SU-DHL-6 (cell line): Measurements from ENCODE around the gene TXNDC5.

Source experiments
- H2AFZ ChIP-seq: fragments of 200-600 bp; sonication (generic); 2 replicates; pipeline ENCODE4 v1.6.1; 2014; ENCODE audit warnings: low read depth, mild to moderate bottlenecking, moderate library complexity, mixed read lengths, antibody characterized with exemption, low read length; ENCODE audit not compliant: severe bottlenecking
- H3F3A ChIP-seq: fragments of 200-600 bp; shearing (Covaris generic); 2 replicates; pipeline ENCODE4 v1.6.0; 2016; ENCODE audit warnings: antibody characterized with exemption, mild to moderate bottlenecking; ENCODE audit not compliant: insufficient read depth
- H3K27ac ChIP-seq: fragments of 200-600 bp; sonication (generic); 2 replicates; pipeline ENCODE4 v1.5.1; 2016; ENCODE audit warnings: low read depth, mild to moderate bottlenecking, low read length, moderate library complexity, mixed read lengths
- H3K27me3 ChIP-seq: fragments of 200-600 bp; sonication (generic), shearing (Covaris generic); 2 replicates; pipeline ENCODE4 v1.6.0; 2014; ENCODE audit warnings: mild to moderate bottlenecking, low read length
- H3K36me3 ChIP-seq: fragments of 200-600 bp; sonication (generic); 2 replicates; pipeline ENCODE4 v1.6.1; 2014; ENCODE audit warnings: mild to moderate bottlenecking, low read length, mixed read lengths
- H3K4me2 ChIP-seq: fragments of 300-600, 200-600 bp; shearing (Covaris generic), sonication (generic); 2 replicates; pipeline ENCODE4 v1.6.0; 2014; ENCODE audit warnings: low read length, low read depth, mild to moderate bottlenecking; ENCODE audit not compliant: poor library complexity, severe bottlenecking
- H3K4me3 ChIP-seq: fragments of 200-600 bp; sonication (generic); 2 replicates; pipeline ENCODE4 v1.5.1; 2014; ENCODE audit warnings: antibody characterized with exemption, low read length, mild to moderate bottlenecking, mixed read lengths; ENCODE audit not compliant: insufficient read depth, poor library complexity, severe bottlenecking
- H3K79me2 ChIP-seq: fragments of 200-600 bp; sonication (generic); 2 replicates; pipeline ENCODE4 v1.6.1; 2014; ENCODE audit warnings: mild to moderate bottlenecking, low read length, moderate library complexity; ENCODE audit not compliant: insufficient read depth
- H3K9ac ChIP-seq: fragments of 200-600 bp; sonication (generic); 2 replicates; pipeline ENCODE4 v1.7.0; 2014; ENCODE audit warnings: mild to moderate bottlenecking, low read length
- H3K9me2 ChIP-seq: fragments of 200-600 bp; sonication (generic); replicated peaks from 2 replicates; pipeline ENCODE4 v1.6.1; 2014; ENCODE audit warnings: low read length; ENCODE audit not compliant: insufficient read depth
- H3K9me3 ChIP-seq: fragments of 200-600 bp; sonication (generic); 2 replicates; pipeline ENCODE4 v1.6.1; 2014; ENCODE audit warnings: low read length, mixed read lengths; ENCODE audit not compliant: insufficient read depth
- H4K20me1 ChIP-seq: fragments of 200-600 bp; sonication (generic); 2 replicates; pipeline ENCODE4 v1.6.1; 2014; ENCODE audit warnings: low read depth, mild to moderate bottlenecking, antibody characterized with exemption, low read length, moderate library complexity, mixed read lengths
- EZH2phosphoT487 ChIP-seq: fragments of 200-600 bp; sonication (generic), shearing (Covaris generic); conservative IDR thresholded peaks from 2 replicates; pipeline ENCODE4 v1.6.1; 2018; ENCODE audit warnings: mild to moderate bottlenecking, antibody characterized with exemption, low read length, moderate library complexity, mixed read lengths
- TF ChIP-seq, protein P1 (sequence below): fragments of 200-600 bp; sonication (generic); IDR thresholded peaks from one replicate; pipeline ENCODE4 v1.5.1; 2017; ENCODE audit warnings: antibody characterized with exemption, mild to moderate bottlenecking, low read length, moderate library complexity; ENCODE audit not compliant: insufficient read depth, poor library complexity, severe bottlenecking

Gene TXNDC5

GRCh38 chr6:7909323-7910276 lies 988 bp downstream of the TXNDC5 start:
- H3K4me3 ChIP-seq = peak overlapping the region; percentile 81
- peak overlapping the region; percentile 81 for H3K9ac ChIP-seq
- no peaks in the 10 kb centered on the region for H3K27me3 ChIP-seq
- peaks cover 54% of the 10 kb centered on the region for H3K79me2 ChIP-seq
- H3K9me3 ChIP-seq = no peaks in the 10 kb centered on the region
- peak overlapping the region; percentile 46 for H2AFZ ChIP-seq
- TF ChIP-seq EZH2phosphoT487 = no peak
- TF ChIP-seq, protein P1, sequence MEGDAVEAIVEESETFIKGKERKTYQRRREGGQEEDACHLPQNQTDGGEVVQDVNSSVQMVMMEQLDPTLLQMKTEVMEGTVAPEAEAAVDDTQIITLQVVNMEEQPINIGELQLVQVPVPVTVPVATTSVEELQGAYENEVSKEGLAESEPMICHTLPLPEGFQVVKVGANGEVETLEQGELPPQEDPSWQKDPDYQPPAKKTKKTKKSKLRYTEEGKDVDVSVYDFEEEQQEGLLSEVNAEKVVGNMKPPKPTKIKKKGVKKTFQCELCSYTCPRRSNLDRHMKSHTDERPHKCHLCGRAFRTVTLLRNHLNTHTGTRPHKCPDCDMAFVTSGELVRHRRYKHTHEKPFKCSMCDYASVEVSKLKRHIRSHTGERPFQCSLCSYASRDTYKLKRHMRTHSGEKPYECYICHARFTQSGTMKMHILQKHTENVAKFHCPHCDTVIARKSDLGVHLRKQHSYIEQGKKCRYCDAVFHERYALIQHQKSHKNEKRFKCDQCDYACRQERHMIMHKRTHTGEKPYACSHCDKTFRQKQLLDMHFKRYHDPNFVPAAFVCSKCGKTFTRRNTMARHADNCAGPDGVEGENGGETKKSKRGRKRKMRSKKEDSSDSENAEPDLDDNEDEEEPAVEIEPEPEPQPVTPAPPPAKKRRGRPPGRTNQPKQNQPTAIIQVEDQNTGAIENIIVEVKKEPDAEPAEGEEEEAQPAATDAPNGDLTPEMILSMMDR = no peak
- peaks cover 11% of the 10 kb centered on the region; the same call in 1 of the 2 replicates for H3F3A ChIP-seq
- no peaks in the 10 kb centered on the region for H4K20me1 ChIP-seq
- H3K4me2 ChIP-seq = peak overlapping the region; percentile 84
- peak overlapping the region; percentile 38 for H3K27ac ChIP-seq
- H3K36me3 ChIP-seq = no peaks in the 10 kb centered on the region
- no peaks in the 10 kb centered on the region for H3K9me2 ChIP-seq

- H4K20me1 ChIP-seq = no peaks in the 10 kb centered on the region
- no peak overlapping the region for H3K27ac ChIP-seq
- TF ChIP-seq, protein P1 = no peak
- TF ChIP-seq EZH2phosphoT487 = no peak
- H3F3A ChIP-seq = peaks cover 11% of the 10 kb centered on the region; the same call in 1 of the 2 replicates
- H2AFZ ChIP-seq = no peak overlapping the region
- 0 out of 2 replicates have a peak overlapping the region, but pooled peaks have one; percentile 1 for H3K9ac ChIP-seq
- no peak overlapping the region for H3K4me3 ChIP-seq
- H3K9me2 ChIP-seq = no peaks in the 10 kb centered on the region
- peak overlapping the region; percentile 8 for H3K4me2 ChIP-seq
- H3K36me3 ChIP-seq = peaks cover 10% of the 10 kb centered on the region; the same call in 1 of the 2 replicates
- H3K79me2 ChIP-seq = peaks cover 56% of the 10 kb centered on the region
- H3K9me3 ChIP-seq = no peaks in the 10 kb centered on the region
- no peaks in the 10 kb centered on the region for H3K27me3 ChIP-seq
Observed at GRCh38 chr6:7907159-7907558, 3.4 kb downstream of the TXNDC5 start.

DNA sequence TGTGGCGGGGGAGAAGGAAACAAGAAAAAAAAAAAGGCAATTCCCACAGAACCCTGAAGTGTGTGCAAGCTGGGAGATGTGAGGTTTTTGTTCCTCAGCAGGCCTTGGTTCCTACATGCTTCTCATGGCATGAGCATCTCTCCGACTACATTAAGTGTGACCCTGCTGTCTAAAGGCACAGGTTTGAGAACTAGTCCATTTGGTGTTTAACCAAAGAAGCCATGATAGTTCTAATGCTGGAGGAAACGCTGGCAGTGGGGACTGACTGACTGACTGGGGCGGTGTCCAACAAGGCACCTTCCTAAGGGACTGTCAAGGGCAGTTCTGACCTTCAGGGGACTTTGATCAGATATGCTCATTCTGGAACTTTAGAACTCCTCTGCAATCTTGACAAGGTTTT lies 3.8 kb downstream of the TXNDC5 start:
- Histone ChIP-seq H3K9me3 (no peaks in the 10 kb centered on the region), H2AFZ (no peak overlapping the region), H3K4me2 (peak overlapping the region; percentile 8), H3K4me3 (no peak overlapping the region), H3K27ac (no peak overlapping the region), H3K79me2 (peaks cover 56% of the 10 kb centered on the region), H3K27me3 (no peaks in the 10 kb centered on the region), H3K9ac (no peak overlapping the region), H4K20me1 (no peaks in the 10 kb centered on the region), H3F3A (peaks cover 8% of the 10 kb centered on the region; the same call in 1 of the 2 replicates), H3K36me3 (peaks cover 10% of the 10 kb centered on the region), H3K9me2 (no peaks in the 10 kb centered on the region)
- TF ChIP-seq, protein P1 = no peak
- TF ChIP-seq EZH2phosphoT487 = no peak
